NCI-H1092 treated with DMSO at 0.1 percent for 48 hours (cell line): ENCODE results near the gene SLC8B1.

Experiments
- DNase-seq: peaks from one replicate; lab custom pipeline; 2025; lab: John Stamatoyannopoulos, UW

The SLC8B1 gene

DNA sequence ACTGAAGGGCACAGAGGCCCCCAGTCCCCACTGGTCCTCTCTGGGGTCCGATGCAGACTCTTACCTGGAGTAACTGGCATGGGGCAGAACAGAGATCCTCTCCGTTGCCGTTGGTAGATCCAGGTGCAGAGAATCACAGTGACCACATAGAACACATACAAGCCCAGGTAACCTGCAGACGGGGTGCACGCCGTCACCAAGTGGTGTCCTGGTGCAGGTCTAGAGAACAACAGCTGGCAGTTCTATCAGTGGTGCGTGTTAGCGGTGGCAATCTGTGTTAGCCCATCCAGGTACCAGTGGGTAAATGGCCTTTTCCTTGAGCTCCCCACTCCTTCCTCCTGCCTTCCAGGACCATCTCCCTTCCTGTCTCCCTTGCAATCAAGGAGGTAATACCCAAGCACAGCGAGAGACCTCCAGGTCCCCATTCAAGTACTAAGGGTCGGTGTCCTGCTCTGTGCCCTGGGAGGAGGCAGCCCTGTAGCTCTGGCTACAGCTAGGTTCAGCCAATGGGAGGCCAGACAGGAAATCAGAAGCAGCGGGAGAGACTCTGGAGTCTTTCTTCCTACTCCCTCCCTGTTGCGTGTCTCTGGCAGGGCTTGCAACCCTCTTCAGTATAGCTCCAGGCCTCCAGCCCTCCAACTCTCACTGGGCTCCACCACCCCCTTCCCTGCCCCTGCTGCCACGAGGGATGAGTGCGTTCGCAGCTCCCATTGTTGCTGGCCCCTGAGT, 15.8 kb downstream of the SLC8B1 start:
- DNase-seq = no peak

DNA sequence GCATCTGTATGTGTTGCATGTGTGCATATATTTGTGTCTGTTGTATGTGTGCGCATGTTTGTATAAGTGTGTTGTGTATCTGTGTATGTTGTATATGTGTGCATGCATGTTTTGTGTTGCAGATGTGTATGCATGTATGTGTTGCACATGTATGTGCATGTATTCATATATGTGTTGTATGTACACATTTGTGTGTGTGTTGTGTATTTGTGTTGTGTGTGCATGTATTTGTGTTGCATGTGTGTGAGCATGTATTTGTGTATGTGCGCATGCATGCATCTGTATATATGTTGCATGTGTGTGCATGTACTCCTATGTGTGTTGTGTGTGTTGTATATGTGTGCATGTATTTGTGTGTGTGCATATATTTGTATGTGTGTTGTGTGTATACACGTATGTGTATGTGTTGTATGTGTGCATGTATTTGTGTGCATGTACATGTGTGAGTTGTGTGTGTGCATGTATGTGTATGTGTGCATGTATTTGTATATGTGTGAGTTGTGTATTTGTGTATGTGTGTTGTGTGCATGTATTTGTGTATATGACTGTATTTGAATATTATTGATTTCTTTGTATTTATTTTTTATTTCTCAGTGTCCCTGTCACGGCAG, 16.8 kb downstream of the SLC8B1 start:
- no peak for DNase-seq

DNA sequence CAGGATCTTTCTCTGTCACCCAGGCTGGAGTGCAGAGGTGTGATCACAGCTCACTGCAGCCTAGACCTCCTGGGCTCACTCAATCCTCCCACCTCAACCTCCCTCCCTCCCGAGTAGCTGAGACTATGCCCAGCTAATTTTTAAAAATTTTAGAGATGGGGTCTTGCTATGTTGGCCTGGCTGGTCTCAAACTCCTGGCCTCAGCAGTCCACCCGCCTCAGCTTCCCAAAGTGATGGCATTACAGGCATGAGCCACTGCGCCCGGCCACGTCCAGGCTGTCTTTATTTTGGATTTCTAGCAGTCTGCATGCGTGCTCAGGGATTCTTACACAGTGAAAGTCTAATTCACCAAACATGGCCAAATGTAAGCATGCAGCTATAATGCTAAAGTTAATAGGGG, 17.8 kb downstream of the SLC8B1 start:
- no peak for DNase-seq

DNA sequence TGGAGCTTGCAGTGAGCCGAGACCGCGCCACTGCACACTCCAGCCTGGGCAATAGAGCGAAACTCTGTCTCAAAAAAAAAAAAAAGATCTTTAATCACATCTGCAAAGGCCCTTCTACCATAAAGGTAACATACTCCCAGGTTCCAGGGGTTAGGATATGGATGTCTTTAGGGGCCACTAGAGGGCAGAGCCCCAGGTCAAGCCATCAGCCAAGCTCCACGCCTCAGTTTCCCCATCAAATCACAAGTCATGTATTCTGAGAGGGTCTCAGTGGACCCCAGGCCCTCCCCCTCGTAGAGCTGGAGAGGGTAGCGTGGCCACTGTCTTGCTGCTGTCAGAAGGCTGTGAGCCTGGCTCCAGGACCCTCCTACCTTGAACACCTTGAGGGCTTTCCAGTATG, 18.8 kb downstream of the SLC8B1 start:
- no peak for DNase-seq

DNA sequence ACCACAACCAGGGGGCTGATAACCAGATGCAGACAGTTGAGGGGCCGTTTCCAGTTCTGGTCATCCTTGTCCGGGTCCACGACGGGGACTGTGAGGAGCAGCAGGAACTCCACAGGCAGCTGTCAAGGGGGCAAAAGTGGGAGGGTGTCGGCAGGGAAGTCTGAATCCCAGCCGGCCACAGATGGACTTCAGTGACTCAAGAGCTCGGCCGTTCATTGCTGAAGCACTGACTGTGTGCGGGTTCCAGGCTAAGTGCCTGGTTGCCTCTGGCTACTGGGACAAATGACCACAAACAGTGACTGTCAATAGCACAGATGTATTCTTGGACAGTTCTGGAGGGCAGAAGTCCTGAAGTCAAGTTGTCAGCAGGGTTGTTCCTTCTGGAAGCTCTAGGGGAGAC, 19.6 kb downstream of the SLC8B1 start:
- no peak for DNase-seq

DNA sequence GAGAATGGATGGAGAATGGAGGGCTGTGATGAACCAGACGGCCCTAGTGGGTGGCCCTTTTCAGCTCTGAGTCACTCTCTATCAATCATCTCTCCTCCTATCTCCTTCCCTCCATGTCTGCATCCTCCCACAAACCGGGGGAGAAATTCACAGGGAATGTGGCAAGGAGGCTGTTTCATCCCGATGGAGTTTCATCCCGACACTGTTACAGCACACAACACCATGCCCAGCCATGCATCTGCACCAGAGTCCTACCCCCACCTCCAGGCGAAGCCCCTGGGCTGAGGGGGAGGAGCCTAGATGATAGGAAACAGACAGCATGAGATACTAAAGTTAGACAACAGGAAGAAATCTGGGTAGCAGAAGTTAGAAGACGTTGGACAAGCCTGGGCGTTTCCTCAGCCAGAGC, 20.8 kb downstream of the SLC8B1 start:
- DNase-seq = no peak

DNA sequence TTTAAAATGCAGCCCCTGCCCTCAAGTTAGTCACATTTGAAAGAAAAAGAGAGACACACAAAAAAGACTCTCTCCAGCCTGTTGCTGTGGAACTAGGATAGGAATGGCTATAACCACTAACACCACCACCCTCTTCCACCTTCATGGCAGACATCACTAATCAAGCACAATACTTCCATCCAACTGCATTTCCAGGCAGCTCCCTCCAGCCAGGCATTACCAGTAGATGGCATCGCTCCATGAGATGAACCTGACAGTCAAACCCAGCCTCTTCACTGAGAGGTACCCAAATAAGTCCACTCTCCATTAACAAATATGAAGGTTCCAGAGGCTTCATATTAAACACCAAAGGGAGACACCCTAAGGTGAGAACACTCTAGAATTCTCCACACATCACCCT, 24.4 kb downstream of the SLC8B1 start:
- peak; percentile 3 for DNase-seq

DNA sequence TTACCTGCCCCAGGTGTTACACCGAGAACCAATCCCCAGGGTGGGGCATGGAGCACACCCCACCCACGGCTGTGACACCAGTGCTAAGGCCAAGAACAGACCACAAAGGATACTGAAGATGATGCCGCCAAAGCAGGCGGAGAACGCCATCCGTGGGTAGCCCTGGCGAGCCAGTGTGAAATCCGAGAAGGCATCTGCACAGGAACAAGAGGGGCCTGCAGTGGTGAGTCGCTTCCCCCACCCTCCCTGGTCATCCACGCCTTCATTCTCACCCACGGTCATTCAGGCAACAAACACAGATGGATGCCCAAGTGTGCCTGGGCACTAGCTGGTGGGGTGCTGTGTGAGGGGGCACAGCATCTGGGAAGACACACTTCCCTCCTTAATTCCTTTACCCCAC, 28.5 kb downstream of the SLC8B1 start:
- no peak for DNase-seq

DNA sequence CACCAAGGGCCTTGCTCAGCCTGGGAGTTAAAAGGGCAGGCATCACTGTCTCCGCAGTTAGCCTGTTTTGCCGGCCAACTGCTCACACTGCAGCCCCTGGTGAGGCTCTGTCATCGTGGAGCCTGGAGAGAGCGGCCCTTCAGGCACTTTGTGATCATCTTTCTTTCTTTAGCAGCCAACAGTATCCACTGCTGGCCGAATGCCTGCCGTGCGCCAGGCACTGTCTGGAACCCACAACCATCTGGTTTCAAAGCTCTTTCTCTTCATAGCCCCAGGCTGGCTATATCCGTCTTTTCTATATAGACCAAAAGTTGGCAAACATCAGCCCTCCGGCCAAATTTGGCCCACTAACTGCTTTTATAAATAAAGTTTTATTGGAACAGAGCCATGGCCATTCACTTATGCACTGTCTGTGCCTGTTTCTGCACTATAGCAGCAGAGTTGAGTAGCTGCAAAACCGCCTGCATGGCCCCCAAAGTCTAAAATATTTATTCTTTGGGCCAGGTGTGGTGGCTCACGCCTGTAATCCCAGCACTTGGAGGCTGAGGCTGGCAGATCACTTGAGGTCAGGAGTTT, 29.5 kb downstream of the SLC8B1 start:
- DNase-seq = no peak

DNA sequence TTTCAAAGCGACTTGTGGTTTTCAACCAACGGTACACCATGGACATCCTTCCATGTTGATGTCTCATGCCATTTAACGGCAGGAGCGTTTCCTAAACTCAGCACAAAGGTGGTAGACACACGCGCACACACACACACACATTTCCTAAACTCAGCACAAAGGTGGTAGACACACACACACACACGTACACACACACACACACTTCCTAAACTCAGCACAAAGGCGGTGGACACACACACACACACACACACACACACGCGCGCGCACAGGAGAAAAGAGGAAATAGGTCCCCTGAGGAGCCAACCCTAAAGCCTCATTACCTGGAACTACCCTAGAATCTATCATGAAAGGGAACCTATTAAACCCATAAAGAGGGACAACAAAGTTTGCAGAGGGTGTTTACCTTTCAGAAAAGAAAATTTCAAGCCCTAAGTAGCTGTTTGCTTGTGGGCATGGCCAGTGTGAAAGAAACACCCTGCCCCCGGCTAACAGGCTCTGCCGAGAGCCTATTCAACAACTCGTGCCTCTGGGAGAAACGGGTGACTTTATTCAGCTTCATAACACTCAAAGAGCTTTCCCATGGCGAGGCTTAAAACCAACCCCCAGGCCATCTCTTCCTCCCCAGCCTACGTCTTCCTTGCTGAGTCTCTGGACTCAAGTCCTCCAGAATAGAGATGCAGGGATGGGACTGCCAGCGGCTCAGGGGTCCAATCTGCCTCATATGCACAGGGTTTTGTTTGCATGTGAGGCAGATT, 31.8 kb downstream of the SLC8B1 start:
- DNase-seq = no peak

DNA sequence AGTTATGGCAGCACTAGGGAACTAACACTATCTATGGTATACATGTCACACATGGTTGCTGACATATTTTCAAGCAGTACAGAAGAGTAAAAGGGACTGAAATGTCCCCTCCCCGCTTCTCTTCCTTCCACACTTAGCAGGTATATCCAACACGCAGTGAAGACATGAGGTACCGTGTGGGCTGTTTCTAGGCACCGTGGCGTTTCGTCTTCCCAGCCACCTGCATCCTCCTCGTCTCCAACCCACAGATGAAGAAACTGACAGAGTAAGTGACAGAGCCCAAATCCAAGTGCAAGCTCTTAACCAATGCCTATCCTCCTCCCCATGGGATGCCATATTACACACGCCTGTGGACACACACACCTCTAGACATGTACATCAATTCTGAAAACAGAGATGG, 32.4 kb downstream of the SLC8B1 start:
- no peak for DNase-seq

DNA sequence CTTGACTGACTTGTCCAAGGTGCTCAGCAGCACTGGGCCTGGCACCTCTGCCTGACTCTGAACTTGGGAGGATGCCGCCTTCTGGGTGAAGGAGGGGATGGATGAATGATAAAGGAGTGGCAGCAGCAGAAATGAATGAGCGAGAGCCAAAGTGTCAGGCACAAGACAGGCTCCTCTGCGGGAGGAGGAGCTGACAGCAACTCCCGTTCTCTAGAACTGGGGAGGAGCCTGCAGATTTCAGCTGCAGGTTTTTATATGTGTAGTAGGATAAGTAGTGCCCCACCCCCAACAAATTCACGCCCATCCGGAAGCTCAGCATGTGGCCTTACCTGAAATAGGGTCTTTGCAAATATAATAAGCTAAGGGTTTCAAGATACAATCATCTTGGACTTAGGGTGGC, 33.1 kb downstream of the SLC8B1 start:
- DNase-seq = no peak

DNA sequence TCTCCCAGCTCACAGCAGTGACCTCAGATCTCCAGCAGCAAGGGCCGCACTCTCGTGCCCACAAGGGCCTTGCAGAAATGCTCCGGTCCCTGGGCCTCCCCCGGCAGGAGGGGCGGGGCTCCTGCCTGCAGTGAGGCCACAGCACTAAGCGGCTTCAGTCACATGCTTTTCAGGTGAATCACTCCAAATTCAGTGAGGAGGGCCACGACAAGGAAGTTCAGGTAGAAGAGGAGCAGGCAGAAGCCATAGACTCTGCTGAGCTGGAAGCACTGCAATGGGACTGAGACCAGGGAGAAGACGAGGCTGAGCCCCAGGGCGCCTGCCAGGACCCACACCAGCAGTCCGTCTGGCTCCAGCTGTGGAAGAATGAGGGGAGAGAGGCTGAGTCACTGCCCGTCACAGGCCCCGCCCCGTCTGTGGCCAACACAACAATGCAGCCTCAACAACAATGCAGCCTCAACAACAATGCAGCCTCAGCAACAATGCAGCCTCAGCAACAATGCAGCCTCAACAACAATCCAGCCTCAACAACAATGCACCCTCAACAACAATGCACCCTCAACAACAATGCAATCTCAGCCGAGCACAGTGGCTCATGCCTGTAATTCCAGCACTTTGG, 35.2 kb downstream of the SLC8B1 start:
- DNase-seq = no peak

DNA sequence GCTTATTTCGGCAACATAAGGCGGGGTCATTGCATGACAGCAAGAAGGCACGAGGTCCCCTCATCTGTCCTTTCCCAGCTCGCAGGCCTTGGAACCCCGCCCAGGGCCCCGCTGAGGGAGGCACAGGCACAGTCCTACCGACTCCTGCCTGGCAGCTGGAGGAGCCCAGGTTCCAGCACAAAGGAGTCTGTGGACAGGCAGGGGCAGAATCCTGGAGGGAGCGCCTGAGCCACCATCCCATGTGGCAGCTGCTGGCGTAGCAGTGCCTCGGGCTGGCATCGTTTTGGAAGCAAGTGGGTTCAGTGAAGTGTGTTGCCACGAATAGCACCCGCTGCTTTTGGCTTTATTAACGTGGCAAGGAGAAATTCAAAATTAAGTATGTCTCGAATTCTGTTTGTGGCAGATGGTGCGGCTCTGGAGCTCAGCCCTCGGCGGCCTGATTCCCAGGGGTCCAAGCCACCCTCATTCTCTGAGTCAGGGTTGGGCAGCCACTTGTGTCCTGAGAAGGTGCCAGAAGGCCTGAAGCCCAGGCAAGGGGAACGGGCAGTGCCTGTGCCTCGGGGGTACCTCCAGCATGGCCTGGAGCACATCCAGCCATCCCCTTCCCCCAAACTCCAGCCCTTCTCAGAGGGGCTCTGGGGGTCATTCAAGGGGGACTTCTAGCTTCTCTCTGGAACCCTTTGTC, 35.9 kb downstream of the SLC8B1 start:
- peak; percentile 38 for DNase-seq

DNA sequence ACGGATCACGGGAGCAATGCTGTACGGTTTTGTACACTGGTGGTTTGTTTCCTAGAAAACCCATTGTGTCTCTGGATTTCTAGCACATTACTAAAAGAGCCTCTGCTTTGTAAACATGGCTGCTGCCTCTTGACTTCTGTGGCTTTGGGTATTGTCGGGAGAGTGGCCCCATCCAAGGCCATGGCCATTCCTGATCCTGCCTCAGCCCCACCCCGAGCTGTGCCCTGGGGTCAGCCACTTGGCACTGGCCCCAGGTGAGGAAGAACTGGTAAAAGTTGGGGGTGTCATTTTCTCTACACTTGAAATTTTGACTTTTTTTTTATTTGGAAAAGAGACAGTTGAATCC, 36.5 kb downstream of the SLC8B1 start:
- no peak for DNase-seq

DNA sequence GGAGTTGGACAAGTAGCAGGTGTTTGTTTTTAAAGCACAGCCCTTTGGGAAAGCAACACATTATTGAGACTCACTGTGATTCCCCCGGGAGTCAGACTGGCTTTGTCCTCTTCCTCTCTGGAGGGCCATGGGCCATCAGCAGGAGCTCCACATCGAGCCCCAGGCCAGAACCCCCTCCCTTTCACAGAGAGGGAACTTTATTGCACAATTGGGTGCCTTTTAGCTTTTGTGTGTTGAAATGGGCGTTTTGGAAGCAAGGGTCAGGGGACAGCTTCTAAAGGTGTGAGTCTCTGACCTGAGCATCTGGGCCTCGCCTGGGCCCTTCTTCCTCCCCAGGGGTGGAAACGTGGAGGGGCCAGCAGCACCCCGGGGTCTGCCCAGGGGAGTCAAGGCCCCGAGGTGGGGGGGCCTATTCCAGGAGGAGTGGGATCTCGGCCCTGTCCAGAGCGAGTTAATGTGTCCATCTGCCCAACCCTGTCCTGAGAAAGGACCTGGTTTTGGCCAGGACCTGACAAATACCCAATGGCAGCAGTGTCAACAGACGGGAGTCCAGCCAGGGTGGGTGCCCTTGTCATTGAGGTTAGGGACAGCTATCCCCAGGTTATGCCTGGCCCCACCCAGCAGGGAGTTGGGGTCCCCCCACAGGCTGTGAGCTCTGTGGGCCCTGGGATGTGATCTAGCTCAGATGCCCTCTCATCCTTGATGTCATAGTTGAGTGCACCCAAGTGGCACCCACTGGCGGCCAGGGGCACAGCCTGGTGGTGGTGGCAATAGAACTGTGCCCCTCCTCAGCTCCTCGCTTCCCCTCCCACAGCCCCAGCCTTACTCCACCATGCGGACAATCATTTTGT, 37.1 kb downstream of the SLC8B1 start:
- DNase-seq = peak; percentile 5

DNA sequence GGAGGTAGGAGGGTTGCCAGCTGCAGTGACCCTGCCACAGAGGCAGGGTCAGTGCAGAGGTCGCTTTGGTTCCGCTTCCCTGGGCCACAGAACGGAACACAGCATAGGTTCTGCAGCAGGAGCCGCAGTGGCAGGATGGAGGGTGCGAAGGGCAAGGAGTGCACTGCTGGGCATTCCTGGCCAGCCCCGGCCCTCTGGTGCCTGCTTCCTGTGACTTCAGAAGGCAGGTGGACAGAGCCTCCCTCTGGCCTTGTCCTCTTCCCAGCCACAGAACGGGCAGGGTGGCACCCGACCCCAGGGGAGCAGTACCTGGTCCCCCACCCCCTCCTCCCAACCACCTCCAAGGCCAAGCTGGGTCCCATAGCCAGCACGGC, 37.7 kb downstream of the SLC8B1 start:
- no peak for DNase-seq

DNA sequence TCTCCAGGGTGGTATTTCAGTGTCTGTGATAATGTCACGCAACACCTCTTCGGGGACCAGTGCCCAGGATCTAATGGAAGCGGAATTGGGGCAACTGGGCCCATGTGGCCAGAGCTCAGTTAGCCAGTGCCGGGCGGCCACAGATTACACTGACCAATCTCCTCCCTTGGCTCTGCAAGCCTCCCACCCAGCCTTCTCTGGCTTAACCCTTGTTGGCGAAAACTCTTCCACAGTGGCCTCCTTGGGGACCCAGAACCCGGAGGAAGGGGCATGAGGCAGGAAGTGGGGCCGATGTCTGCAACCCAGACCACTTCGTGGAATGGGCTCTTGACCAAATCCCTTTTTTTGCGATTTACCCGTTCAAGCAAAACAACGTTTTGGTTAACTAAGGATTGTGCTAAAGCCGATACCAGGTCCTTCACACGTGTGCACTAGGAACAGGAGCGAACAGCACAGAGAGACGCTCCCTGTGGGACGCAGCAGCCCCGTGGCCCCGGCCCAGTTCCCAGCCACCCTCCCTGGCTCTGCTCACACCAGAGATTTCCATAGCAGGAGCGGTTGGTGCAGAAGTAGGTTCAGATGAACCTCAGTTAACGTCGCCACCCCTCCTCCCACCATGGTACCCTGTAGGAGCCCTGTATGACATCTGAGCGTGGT, 38.2 kb downstream of the SLC8B1 start:
- DNase-seq = no peak

DNA sequence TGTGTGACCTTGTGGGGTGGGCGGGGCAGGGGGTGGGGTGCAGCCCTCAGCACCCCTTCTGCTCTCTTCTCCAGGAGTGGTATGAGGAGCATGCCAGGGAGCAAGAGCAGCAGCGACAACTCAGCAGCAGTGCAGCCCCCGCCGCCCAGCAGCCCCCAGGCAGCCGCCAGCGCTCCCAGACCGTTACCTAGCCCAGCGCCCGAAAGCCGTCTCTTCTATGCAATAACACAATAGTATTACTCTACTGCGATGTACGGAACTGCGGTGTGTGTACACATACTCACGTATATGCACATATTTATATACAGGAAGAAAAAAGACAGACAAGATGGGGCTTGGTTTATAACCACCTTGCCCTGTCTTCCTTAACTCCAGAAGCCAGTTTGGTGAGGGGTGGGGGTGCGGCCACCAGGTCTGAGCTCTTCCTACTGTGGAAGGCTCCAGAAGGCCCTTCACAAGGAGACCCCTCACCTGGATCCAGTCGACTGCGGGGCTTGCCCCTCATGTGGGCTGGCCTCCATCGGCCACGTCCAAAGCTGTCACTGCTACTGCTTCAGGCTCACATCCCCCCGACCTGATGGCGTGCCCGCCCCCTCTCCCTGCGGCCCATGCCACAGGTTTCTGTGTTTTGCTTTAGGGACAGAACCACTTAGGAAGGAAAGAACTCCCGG, 38.9 kb downstream of the SLC8B1 start:
- DNase-seq = no peak

DNA sequence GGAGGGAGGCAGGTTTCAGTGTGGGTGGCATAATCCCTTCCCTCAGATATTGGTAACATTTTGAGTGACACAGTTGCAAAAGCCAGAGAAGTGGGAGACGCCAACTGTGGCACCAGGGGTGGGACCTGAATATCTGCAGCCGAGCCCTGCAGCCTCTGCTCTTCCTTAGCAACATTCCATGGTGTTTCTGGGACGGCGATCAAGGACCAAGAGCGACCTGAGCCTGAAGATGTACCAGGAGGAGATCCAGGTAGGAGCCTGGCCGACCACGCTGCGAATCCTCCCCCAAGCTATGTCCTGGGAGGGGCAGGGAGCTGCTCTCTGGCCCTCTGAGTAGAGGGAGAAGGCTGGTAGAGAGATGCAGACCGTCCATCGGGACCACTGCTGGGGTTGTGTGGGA, 41.8 kb downstream of the SLC8B1 start:
- no peak for DNase-seq
